ENCODE measurements around the gene METTL9.

- TF ChIP-seq REST (tag by site-specific recombination; IDR thresholded peaks at IDR 0.05): no peak
- no peak for TF ChIP-seq SETDB1 (IDR thresholded peaks at IDR 0.05; ENCODE audit: insufficient read length, low read length)
- no peak for TF ChIP-seq ZXDB (tag by site-specific recombination; IDR thresholded peaks at IDR 0.05)
- no peak for TF ChIP-seq ZNF280D (tag by site-specific recombination; IDR thresholded peaks at IDR 0.05)
- no peak for TF ChIP-seq CTCF (tag by site-specific recombination; IDR thresholded peaks at IDR 0.05)
- TF ChIP-seq SP2 (tag by site-specific recombination; IDR thresholded peaks at IDR 0.05): no peak
- TF ChIP-seq ZNF513 (tag by site-specific recombination; IDR thresholded peaks at IDR 0.05): no peak
Observed at GRCh38 chr16:21703589-21704174, 104.3 kb downstream of the METTL9 start.
